GM13976 (cell line): ENCODE measurements around the gene ZNF195.
"Not testable (repeated sequence)": the region's sequence is repeated elsewhere in the genome, so short reads cannot be mapped to it uniquely, and the experiment has no call there.

Experiments used
- DNase-seq: peaks from one replicate; pipeline ENCODE4 v3.0.0; 2012; ENCODE audit warnings: low spot score
- in situ Hi-C: fragments of 300-500 bp; cut with MboI; formaldehyde crosslinking; loops from one replicate; pipeline ENCODE4 v1.12.0; 2022; ENCODE audit warnings: low sequenced_read_pairs, mixed read lengths, inconsistent platforms; ENCODE audit not compliant: unreplicated experiment
- TF ChIP-seq, protein P1 (sequence below): IDR thresholded peaks from 2 replicates; pipeline ENCODE4 v1.5.1; 2012; ENCODE audit warnings: borderline replicate concordance, mild to moderate bottlenecking; ENCODE audit not compliant: insufficient read depth; ENCODE audit errors: extremely low read depth, missing control alignments, control extremely low read depth

Gene ZNF195

DNA sequence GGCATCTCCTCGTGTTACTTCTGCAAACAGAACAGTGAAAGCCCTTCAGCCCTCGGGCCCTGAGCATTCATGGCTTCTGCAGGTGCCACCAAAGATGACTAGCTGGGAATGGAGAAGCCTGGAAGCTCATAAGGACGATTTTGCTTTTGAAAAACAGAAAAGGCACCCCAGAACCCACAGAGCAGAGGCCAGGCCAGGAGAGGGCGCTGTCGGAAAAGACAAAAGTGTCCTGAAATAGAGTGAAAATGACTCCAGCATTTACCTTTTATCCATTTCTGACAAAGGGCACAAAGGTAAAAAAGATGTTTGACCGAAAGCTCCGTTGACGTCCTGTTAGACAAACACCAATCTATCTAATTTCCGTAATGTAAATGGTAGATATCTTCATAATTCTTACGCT is 37.6 kb downstream of the ZNF195 start:
- in situ Hi-C loops = no loop called here
- TF ChIP-seq, protein P1, sequence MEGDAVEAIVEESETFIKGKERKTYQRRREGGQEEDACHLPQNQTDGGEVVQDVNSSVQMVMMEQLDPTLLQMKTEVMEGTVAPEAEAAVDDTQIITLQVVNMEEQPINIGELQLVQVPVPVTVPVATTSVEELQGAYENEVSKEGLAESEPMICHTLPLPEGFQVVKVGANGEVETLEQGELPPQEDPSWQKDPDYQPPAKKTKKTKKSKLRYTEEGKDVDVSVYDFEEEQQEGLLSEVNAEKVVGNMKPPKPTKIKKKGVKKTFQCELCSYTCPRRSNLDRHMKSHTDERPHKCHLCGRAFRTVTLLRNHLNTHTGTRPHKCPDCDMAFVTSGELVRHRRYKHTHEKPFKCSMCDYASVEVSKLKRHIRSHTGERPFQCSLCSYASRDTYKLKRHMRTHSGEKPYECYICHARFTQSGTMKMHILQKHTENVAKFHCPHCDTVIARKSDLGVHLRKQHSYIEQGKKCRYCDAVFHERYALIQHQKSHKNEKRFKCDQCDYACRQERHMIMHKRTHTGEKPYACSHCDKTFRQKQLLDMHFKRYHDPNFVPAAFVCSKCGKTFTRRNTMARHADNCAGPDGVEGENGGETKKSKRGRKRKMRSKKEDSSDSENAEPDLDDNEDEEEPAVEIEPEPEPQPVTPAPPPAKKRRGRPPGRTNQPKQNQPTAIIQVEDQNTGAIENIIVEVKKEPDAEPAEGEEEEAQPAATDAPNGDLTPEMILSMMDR = peak; percentile 76
- peak; percentile 68 for DNase-seq

DNA sequence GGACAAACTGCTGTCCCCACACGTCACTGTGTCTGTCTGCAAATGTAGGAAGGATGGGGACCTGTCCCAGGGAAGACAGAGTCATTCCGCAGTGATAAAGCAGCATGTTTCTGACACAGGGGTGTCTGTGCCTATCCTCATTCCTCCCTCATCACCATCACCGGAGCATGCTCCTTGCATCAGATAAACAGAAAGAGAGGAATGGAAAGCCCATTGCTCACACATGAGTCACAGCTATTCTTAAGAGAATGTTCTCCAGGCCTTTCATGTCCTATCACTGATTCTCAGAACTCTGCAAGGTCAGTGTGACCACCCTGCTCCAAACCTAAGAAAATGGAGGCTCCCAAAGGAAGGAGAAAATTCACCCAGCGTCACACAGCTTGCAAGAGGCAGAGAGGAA is 38.9 kb downstream of the ZNF195 start:
- in situ Hi-C loops = no loop called here
- DNase-seq = no peak
- TF ChIP-seq, protein P1 = no peak

DNA sequence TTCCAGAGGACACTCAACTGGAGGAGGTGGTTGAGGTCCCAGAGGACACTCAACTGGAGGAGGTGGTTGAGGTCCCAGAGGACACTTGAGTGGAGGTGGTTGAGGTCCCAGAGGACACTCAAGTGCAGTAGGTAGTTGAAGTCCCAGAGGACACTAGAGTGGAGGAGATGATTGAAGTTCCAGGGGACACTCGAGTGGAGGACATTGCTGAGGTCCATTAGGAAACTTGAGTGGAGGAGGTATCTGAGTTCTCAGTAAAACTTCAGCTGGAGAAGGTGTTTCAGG is 39.7 kb downstream of the ZNF195 start:
- in situ Hi-C loops = no loop called here
- no peak for DNase-seq
- TF ChIP-seq, protein P1 = no peak

DNA sequence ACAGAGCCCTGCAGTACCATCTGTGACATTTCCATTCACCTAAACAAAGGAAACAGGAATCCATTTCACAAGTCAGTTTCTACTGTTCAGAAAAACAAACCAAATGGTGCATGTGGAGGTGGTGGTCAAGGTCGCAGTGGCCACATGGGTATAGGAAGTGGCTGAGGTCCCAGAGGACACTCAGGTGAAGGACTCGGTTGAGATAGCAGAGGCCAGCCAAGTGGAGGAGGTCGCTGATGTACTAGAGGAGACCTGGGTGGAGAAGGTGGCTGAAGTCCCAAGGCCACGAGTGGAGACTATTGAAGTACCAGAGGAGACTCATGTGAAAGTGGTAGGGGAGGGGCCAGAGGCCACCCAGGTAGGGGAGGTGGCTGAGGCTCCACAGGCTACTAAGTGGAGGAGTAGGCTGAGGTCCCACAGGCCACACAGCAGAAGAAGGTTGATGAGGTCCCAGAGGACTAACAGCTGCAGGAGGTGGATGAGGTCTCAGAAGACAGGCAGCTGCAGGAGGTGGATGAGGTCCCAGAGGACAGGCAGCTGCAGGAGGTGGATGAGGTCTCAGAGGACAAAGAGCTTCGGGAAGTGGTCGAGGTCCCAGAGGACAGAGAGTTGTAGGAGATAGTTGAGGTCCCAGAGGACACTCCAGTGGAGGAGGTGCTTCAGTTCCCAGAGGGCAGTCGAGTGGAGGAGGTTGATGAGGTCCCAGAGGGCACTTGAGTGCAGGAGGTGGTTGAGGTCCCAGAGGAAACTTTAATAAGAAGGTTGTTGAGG is 40.2 kb downstream of the ZNF195 start:
- TF ChIP-seq, protein P1 = no peak
- DNase-seq = no peak
- in situ Hi-C loops = no loop called here

DNA sequence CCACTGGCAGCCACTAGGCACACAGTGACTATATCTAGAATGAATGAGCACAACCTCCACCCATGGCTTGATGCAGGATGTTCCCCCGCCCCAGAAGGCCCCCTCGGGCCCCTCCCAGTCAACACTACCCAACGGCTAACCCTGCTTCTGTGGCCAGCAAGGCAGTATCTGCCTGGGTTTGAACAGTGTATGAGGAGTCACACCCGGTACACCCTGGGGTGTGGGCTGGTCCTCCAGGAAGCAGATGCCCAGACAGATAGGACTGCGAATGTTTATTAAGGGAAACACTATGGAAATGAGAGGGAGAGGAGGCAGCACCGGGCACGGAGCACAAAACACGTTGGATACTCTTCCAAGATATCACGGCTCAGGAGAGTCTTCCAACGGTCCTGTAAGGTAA is 42.5 kb downstream of the ZNF195 start:
- in situ Hi-C loops, DNase-seq: not testable (repeated sequence)

DNA sequence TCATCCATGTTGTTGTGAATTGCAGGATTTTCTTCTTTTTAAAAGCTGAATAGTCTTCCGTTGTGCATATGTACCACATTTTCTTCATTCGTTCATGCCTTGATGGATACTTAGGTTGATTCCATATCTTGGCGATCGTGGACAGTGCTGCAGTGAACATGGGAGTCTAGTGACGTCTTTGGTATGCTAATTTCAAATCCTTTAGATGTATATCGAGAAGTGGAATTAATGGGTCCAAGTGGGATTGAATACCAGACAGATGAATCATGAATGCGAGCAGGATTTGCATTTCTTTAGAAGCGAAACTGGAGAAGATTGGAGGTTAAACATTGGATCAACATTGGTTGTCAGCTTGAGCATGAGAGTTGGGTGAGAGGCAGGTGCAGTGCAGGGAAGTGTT is 45.8 kb downstream of the ZNF195 start:
- DNase-seq, in situ Hi-C loops: not testable (repeated sequence)

DNA sequence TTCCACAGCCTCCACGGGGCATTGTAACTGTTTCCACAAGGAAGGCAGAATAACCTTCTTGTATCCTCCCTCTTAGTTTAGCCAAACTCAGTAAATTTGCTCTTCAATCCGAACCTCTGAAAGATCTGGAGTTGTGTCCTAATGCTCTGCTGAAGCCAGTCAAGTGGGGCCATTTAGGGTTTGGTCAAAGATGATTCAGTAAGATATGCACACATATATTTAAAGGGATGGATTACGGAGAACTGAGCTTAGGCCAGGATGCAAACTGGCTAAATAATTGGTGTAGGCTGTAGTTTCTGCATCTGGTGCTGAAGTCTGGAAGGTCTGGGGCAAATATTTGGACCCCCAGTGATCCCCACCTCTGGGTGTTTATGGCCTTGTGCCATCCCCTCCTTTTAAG is 47.9 kb downstream of the ZNF195 start:
- in situ Hi-C loops, DNase-seq: not testable (repeated sequence)

DNA sequence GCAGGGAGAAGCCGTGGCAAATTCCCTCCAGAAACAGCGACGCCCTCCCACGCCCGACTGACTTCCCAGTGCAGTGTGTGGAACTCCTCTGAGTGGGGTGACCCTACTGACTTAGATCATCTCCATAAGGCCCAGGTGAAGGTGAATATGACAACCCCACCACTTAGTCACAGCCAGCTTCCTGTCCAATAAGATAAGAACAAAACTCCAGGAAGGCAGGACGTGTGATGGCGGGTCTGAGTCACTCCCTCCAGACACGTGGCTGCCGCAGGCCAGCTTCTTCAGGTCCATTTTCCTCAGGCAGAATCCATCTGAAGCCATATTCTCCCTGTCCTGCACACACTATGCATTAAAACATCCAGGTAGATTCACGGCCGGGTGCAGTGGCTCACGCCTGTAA is 48.9 kb downstream of the ZNF195 start:
- in situ Hi-C loops, DNase-seq: not testable (repeated sequence)

DNA sequence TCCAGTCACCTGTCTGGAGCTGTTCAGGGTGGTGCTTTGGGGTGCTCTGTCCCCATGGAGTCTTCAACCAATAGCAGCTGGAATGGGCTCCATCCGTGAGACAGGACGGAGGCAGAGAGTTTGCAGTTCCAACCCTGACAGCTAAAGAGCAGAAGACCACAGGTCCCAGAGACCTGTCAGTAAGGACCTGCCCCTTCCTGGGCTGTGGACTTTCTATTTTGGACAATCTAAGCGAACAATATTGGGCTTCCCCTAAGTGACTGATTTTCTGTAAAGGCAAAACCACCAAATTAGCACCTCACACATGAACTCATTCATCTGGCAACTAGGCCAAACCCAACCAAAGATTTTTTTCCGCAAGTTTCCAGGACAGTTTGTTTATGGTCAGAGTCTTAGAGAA is 50.4 kb downstream of the ZNF195 start:
- DNase-seq, in situ Hi-C loops: not testable (repeated sequence)

DNA sequence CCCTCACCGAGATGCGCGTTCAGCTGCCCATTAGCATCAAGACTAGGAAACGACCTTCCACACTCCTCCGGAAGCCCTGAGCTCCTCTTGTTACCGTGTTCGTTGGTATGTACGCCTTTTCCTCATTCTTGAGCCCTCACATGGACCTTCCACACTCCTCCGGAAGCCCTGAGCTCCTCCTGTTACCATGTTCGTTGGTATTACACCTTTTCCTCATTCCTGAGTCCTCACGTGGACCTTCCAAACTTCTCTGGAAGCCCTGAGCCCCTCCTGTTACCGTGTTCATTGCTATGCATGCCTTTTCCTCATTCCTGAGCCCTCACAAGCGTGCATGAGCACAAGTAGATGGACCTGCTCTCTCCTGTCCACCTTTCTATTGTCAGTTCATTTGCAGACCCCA is 52.5 kb downstream of the ZNF195 start:
- DNase-seq, in situ Hi-C loops: not testable (repeated sequence)

DNA sequence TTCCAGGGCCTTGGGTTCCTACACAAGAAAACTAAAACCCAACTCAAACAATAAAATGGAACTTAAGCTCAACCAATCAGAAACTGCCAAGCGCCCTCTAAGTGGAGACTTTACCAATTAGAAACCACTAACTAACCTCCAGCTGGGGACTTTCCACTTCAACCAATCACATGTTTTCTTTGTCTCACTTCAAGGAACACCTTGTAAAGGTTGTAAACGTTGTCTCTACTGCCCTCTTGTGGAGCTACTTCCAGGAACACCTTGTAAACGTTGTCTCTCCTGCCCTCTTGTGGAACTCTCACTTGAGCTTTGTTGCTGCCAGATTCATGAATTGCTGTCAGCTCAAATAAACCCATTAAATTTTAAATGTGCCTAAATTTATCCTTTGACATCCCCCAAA is 54.2 kb downstream of the ZNF195 start:
- in situ Hi-C loops, DNase-seq: not testable (repeated sequence)
